ENCODE measurements around the gene CFAP206.
A peak's percentile ranks its signal among the peaks of the same experiment; 100 is the strongest.
"Not testable (repeated sequence)": the region's sequence is repeated elsewhere in the genome, so short reads cannot be mapped to it uniquely, and the experiment has no call there.

CFAP206 gene

DNA sequence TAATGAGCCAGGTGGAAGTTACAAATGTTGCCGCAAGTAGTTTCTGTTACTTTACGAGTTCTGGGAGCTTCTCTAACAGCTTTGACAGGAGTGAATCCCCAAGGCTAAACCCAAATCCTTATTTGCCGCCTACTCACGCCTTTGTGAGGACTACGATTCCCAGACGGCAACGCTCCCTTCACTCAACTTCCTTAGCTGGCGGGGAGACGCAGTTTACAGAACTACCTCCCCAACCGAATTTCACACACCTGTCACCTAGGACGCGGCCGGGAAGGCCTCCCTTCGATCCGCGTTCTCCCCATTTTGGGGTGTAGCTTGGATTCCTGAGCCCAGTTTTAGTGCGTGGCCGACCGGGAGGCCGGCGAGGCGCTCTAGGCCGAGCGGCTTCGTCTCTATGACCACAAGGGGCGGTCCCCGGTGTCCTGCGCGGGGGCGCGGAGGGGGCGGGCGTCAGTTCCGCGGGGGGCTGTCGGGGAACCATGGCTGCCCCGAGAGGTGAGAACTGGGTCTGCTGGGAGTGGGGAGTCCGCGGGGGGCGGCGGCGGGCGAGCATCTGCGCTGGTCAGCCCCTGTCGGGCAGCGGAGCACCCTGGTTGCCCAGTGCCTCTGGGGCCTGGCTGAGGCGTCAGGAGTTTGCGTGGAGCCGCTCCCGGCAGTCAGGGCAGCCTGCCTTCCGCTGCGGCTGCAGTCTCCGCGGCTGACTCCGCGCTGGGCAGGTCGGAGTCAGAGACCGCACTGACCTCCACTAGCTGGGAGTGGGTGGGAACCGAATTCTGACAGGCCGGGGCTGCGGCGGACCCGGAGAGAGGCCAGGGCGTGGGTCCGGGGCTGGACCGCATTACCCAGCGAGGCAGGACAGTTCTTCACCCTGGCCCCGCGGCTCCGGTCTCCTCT lies 65.0 kb downstream of the CFAP206 start, which contains the start of gene SLC35A1:
Gene SLC35A1, plus strand, starts transcription at position 450 of the 894 bp plus-strand sequence. Its CDS starts 30 bp downstream, at position 480.
- peaks cover 9% of the 10 kb centered on the region for H3K4me1 Mint-ChIP-seq
- peaks cover 2% of the 10 kb centered on the region for H3K27me3 Mint-ChIP-seq
- peak; percentile 91 for ATAC-seq (ENCODE audit: low read depth)
- DNase-seq (ENCODE audit: low spot score in 2 of 2): peak; percentile 86 to 95
- H3K27ac Mint-ChIP-seq: peak within 1 kb of the TSS; percentile 97
- no peaks in the 10 kb centered on the region for H3K9me3 Mint-ChIP-seq
- H3K36me3 Mint-ChIP-seq: no peaks in the 10 kb centered on the region
- H3K4me3 Mint-ChIP-seq: peak within 1 kb of the TSS; percentile 92

DNA sequence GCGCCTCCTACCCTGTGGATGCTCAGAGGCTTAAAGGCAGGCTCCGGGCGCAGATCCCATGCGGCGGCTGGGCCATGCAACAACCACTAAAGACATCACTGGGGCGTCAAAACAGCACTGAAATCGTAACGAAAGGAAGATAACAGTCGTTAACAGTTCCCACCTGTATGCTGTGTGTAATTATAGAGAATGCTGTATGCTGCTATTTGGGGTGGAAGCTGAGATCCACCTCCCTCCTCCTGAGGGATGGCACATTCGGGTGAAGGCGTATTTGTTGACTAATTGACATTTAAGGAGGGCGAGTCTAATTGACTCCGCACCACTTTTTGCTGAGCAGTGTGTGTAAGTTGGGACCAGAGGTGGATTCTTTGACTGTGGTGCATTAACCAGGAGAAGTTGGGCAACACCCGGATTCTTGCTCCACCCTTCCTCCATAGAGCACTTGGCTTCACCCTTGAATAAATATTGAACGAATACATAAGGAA lies 65.7 kb downstream of the CFAP206 start:
- no peak for DNase-seq (ENCODE audit: low spot score in 2 of 2)

DNA sequence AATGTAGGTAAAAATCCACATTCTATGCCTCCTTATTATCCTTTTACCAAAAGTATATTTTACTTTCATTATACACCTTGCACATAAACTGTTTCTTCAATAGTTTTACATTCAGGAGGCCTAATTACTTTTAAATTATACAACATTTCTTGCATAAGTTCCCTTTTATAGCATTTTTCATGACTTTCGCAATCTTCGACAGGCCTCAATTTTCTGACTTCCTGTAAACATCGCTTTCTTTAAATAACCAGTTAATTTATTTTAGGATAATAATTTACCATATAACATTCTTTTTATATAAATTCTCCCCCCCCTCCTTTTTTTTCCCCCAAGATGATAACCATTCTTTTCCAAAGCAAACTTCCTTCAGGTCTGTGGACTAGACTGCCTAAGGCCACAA lies 74.2 kb downstream of the CFAP206 start:
- Mint-ChIP-seq H3K27me3 (no peaks in the 10 kb centered on the region), H3K27ac (no peak overlapping the region), H3K36me3 (peaks cover 23% of the 10 kb centered on the region), H3K4me3 (no peak overlapping the region), H3K4me1 (peaks cover 7% of the 10 kb centered on the region), H3K9me3 (no peaks in the 10 kb centered on the region)
- no peak for DNase-seq (ENCODE audit: low spot score in 2 of 2)
- no peak for ATAC-seq (ENCODE audit: low read depth)

More for the DNA sequence above, 65.7 kb downstream of the CFAP206 start:
- Mint-ChIP-seq H3K4me1 (peaks cover 9% of the 10 kb centered on the region), H3K9me3 (no peaks in the 10 kb centered on the region), H3K4me3 (peak overlapping the region; percentile 92), H3K27ac (peak overlapping the region; percentile 97), H3K27me3 (peaks cover under 1% of the 10 kb centered on the region), H3K36me3 (peaks cover 5% of the 10 kb centered on the region)
- ATAC-seq (ENCODE audit: low read depth): peak; percentile 60

DNA sequence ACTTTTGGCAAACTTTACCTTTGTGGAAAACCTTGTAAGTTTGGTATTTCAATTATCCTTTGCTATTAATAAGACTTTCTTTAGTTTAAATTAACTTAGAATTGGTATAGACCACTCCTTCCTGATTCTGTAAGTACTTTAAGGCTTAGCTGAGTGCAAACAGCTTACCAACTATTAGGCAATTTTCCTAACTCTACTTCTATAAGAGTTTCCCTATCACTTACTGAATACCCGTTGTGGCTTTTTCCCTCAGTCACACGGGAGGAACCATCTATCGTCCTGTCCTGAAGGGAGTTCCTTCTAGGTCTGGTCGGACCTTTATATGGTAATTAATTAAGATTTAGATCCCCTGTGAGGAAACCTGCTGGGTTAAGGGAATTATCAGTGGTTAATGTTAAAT lies 74.6 kb downstream of the CFAP206 start:
- Mint-ChIP-seq H3K27ac (no peak overlapping the region), H3K36me3 (peaks cover 23% of the 10 kb centered on the region), H3K27me3 (no peaks in the 10 kb centered on the region), H3K4me3 (no peak overlapping the region), H3K4me1 (peaks cover 7% of the 10 kb centered on the region), H3K9me3 (no peaks in the 10 kb centered on the region)
- ATAC-seq (ENCODE audit: low read depth): no peak
- no peak for DNase-seq (ENCODE audit: low spot score in 2 of 2)

DNA sequence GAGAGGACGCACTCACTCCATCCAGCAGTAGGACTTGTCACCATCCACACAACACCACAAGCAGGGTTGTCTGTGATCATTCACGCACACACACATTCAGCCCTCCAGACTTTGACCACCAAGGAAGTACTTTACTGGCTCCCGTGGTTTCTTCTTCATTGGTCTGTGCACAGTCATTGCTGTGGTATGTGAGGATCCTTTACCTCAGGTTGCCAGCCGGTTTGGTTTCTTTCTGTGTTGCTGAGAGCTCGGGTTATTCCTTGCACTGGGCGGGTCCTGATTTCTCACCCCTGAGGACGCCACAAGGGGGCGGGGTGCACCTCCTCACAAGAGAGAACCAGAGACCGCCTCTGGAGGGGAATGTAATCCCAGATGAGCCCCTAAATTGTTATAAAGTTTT lies 76.2 kb downstream of the CFAP206 start:
- no peaks in the 10 kb centered on the region for H3K9me3 Mint-ChIP-seq
- peaks cover 7% of the 10 kb centered on the region for H3K4me1 Mint-ChIP-seq
- H3K27me3 Mint-ChIP-seq: no peaks in the 10 kb centered on the region
- H3K36me3 Mint-ChIP-seq: peaks cover 18% of the 10 kb centered on the region
- peak; percentile 14 to 16 for DNase-seq (ENCODE audit: low spot score in 2 of 2)
- H3K4me3 Mint-ChIP-seq: peak overlapping the region; percentile 14
- ATAC-seq (ENCODE audit: low read depth): peak; percentile 31
- no peak overlapping the region for H3K27ac Mint-ChIP-seq

DNA sequence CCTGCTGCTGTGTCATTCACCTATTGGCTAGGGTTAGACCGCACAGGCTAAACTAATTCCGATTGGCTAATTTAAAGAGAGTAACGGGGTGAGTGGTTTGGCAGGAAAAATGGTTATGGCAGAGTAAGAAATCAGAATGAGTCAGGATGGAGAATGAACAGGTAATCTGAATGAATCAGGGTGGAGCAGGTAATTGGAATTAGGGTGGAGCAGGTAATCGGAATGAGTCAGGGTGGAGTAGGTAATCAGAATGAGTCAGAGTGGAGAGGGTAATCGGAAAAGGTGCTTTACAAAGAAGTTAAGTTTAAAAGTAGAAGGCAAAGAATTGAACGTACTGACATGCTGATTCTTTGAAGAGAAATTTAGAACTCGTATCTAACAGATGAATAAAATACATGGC lies 76.7 kb downstream of the CFAP206 start:
- Mint-ChIP-seq H3K27ac (no peak overlapping the region), H3K9me3 (no peaks in the 10 kb centered on the region), H3K4me1 (peaks cover 7% of the 10 kb centered on the region), H3K27me3 (no peaks in the 10 kb centered on the region), H3K36me3 (peaks cover 17% of the 10 kb centered on the region), H3K4me3 (no peak overlapping the region)
- ATAC-seq (ENCODE audit: low read depth) (no peak), DNase-seq (ENCODE audit: low spot score in 2 of 2) (no peak)

DNA sequence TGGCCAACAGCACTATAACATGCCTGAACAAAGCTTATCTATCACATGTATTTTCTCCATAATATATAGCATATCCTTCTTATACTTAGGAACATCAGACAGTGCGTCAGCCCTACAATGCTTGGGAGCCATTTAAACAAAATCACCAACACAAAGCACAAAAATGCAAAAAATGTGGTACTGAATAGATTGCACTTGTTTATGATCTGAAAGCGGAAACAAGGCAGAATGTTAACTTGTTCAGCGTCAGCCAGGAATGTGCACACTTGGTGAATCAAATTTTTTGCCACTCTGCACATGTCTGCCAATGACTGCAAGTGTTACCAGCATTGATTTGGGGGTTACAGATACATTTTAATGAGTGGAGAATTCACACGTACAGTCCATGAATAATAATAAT lies 79.8 kb downstream of the CFAP206 start:
- no peaks in the 10 kb centered on the region for H3K9me3 Mint-ChIP-seq
- H3K4me3 Mint-ChIP-seq: no peak overlapping the region
- H3K27me3 Mint-ChIP-seq: no peaks in the 10 kb centered on the region
- peaks cover 14% of the 10 kb centered on the region for H3K36me3 Mint-ChIP-seq
- ATAC-seq (ENCODE audit: low read depth): no peak
- H3K4me1 Mint-ChIP-seq: peaks cover 7% of the 10 kb centered on the region
- H3K27ac Mint-ChIP-seq: no peak overlapping the region
- DNase-seq (ENCODE audit: low spot score in 2 of 2): no peak

DNA sequence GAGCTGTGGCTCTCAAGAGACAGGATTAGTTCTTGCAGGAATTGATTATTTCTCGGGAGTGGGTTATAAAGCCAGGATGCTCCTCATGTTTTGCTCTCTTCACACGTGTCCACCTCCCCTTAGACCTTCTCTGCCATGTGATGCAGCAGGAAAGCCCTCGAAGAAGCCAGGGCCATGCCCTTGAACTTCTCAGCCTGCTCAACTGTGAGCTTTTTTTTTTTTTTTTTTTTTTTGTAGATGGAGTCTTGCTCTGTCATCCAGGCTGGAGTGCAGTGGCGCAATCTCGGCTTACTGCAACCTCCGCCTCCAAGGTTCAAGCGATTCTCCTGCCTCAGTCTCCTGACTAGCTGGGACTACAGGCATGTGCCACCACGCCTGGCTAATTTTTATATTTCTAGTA lies 81.6 kb downstream of the CFAP206 start:
- not testable (repeated sequence) for DNase-seq (ENCODE audit: low spot score in 2 of 2); H3K27ac Mint-ChIP-seq; H3K9me3 Mint-ChIP-seq; ATAC-seq (ENCODE audit: low read depth); H3K27me3 Mint-ChIP-seq; H3K4me1 Mint-ChIP-seq; H3K4me3 Mint-ChIP-seq
- H3K36me3 Mint-ChIP-seq: peaks cover 12% of the 10 kb centered on the region

DNA sequence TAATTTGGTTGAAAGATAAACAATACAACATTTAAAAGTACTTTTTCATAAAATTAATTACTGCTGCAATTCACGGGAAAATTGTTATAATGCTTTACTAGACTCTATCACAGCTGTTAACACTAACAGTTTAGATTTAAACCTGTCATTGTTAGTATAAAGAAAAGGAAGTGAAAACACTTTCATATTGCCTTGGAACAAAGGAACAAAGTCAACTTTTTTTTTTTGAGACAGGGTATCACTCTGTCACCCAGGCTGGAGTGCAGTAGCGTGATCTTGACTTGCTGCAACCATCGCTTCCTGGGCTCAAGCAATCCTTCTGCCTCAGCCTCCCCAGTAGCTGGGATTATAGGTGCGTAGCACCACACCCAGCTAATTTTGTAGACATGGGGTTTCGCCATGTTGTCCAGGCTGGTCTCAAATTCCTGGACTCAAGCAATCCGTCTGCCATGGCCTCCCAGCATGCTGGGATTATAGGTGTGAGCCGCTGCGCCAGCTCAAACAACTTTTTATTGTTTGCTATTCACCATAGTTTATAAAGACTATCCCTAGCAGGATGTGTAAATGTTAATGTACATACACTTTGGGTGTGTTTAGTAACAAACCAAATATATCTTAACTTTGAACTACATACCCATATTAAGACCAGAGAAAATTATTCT lies 87.1 kb downstream of the CFAP206 start:
- ATAC-seq (ENCODE audit: low read depth) (no peak), DNase-seq (ENCODE audit: low spot score in 2 of 2) (no peak)
- no peaks in the 10 kb centered on the region for H3K9me3 Mint-ChIP-seq
- no peaks in the 10 kb centered on the region for H3K4me1 Mint-ChIP-seq
- peaks cover 5% of the 10 kb centered on the region for H3K36me3 Mint-ChIP-seq
- H3K4me3 Mint-ChIP-seq: no peak overlapping the region
- no peak overlapping the region for H3K27ac Mint-ChIP-seq
- H3K27me3 Mint-ChIP-seq: no peaks in the 10 kb centered on the region

DNA sequence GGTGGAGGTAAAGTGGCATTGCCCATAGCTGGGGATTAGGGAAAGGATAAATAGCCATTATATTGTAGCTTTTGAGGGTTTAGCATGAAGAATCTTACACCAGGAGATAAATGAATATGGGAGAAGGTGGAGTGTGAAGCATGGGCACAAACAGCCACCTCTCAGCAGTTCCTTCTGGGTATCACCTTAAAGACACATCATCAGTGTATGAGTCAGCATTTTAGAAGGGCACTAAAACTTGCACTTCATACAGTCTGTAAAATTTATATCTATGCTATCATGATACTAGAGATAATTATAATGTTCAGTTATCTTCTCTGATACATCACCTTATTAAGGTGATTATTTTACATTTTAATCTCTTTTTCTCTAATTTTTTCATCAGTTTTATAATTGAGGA lies 90.3 kb downstream of the CFAP206 start:
- no peak for DNase-seq (ENCODE audit: low spot score in 2 of 2)
- Mint-ChIP-seq H3K4me3 (no peak overlapping the region), H3K27me3 (no peaks in the 10 kb centered on the region), H3K36me3 (peaks cover 8% of the 10 kb centered on the region), H3K27ac (no peak overlapping the region), H3K4me1 (no peaks in the 10 kb centered on the region), H3K9me3 (no peaks in the 10 kb centered on the region)
- ATAC-seq (ENCODE audit: low read depth): no peak

DNA sequence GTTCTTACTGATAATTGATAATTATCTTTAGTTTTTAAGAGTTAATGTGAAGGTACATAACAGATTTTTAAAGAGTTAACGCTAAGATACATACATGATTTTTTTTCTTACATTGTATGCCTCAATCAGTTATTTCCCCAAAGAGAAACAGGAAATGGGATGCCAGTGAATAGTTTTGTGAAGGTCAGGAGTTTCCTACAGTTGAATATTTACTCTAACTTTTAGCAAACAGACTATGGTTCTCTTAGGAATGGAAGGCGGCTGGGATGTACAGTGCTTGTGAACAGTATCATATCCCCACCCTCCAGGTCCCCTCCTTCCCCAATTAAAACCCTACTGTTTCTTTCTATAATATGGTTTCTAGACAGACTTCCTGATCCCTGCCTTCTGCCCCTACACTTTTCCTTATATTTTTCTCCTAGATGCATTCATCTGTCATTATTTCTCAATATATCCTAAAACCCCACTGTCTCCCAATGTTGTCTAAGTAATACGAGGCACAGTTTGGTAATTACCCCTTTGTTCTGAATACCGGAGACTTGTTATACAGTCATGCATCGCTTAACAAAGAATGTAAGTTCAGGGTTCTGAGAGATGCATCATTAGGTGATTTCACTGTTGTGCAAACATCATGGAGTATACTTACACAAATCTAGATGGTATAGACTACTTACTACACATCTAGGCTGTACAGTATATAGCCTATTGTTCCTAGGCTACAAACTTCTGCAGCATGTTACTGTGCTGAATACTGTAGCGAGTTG lies 94.2 kb downstream of the CFAP206 start:
- H3K4me3 Mint-ChIP-seq: no peak overlapping the region
- H3K4me1 Mint-ChIP-seq: peaks cover 2% of the 10 kb centered on the region
- no peaks in the 10 kb centered on the region for H3K9me3 Mint-ChIP-seq
- no peaks in the 10 kb centered on the region for H3K27me3 Mint-ChIP-seq
- DNase-seq (ENCODE audit: low spot score in 2 of 2) (no peak), ATAC-seq (ENCODE audit: low read depth) (no peak)
- H3K27ac Mint-ChIP-seq: peak overlapping the region; percentile 42
- H3K36me3 Mint-ChIP-seq: peaks cover 24% of the 10 kb centered on the region

DNA sequence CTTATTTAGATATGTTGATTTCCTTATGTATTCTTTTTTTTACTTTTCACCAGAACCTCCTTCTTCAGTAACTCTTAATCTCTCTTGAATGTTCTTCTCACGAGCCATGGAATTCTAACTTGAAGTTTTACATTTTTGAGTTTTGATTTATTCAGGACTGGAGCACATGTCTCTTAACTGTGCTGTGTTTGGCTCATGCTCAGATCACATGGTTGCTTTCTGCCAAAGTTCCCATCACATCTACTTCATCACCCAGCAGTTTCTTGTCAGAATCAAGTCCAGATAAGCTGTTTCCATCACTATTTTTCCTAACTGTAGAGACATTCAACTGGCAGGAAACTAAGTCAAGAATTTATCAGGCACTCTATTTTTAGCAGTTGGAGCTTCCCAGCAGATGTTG lies 96.7 kb downstream of the CFAP206 start:
- Mint-ChIP-seq H3K9me3 (no peaks in the 10 kb centered on the region), H3K4me3 (no peak overlapping the region), H3K4me1 (peaks cover 2% of the 10 kb centered on the region), H3K27me3 (no peaks in the 10 kb centered on the region), H3K36me3 (peaks cover 24% of the 10 kb centered on the region), H3K27ac (peak overlapping the region; percentile 69)
- ATAC-seq (ENCODE audit: low read depth) (no peak), DNase-seq (ENCODE audit: low spot score in 2 of 2) (no peak)

Data from memory B cell (primary cell).